HG03060 (cell line): ENCODE measurements around the gene ESRRG.

Experiments used
- ATAC-seq: cut with Tn5 transposase; IDR thresholded peaks from one replicate; pipeline ENCODE4 v1.9.1; 2021; ENCODE audit warnings: low read depth, moderate number of reproducible peaks; ENCODE audit not compliant: unreplicated experiment

ESRRG gene

GRCh38 chr1:216587715-216588114, 135.5 kb downstream of the ESRRG start:
- no peak for ATAC-seq

DNA sequence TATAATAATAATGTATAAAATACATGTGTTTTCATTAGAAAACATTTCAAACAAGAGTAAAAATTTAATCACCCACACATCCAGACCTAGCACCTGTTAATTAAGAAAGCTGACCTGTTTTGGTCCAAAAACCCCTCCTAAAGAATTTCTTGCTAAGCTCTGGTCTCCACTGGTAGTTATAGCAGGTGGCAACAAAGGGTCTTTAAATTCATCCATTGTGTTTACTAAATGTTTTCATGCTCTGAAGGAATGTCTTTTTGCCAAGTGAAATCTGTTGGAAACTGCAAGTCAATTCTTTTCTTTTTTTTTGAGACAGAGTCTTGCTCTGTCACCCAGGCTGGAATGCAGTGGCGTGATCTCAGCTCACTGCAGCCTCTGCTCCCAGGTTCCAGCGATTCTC, 141.1 kb downstream of the ESRRG start:
- no peak for ATAC-seq

GRCh38 chr1:216580538-216581057, 142.6 kb downstream of the ESRRG start:
- ATAC-seq: no peak

DNA sequence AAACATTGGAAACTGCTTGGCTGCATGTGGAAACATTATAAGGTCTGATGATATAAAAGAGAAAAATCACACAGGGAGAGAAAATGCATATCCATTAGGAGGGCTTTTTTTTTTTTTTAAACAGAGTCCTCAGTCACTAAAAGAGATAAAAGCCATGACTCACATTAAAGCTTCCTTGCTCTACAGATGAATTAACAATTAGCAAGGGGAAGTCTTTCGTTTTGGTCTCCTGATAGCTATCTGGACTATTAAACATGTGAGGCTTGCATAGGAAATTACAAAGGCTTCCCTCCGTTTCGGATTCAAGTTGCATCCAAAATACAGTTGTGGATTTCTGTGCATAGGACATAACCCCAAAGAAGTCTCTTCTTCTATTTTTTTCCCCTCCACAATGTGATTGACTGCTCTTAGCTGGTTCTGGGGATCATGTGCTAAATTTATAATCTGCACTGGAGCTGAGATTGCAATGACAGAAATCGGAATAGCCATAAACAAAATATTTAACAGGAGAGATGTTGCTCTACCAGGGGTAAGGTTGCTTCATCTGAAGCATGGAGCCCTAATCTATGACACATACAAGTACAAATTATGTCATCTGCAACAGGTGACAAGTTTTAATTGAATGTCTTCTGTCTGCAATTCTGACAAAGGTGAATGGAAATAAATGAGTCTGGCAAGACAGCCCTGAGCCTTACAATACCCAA, 146.8 kb downstream of the ESRRG start:
- ATAC-seq: no peak

- ATAC-seq: no peak
Observed at GRCh38 chr1:216566641-216567205, 156.5 kb downstream of the ESRRG start.

DNA sequence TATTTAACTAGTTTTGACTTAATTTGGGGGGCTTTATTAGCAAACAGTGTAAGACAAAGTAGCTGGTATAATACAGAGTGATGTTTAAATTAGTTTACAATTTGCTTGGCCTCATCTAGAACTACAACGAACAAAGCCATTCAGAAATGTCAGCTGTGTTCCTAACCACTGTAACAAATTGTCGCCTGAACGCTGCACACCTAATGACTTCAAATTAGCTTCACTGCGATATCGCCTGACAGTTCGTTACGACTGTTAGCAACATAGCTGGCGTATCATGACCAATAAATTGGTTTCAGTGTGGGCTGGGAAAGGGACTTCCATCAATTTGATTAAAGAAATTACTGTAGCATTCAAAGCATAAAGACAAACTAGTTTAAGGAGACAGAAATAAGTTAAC, 160.1 kb downstream of the ESRRG start:
- no peak for ATAC-seq

GRCh38 chr1:216562383-216562782, 160.8 kb downstream of the ESRRG start:
- no peak for ATAC-seq

GRCh38 chr1:216560527-216560926, 162.7 kb downstream of the ESRRG start:
- ATAC-seq: no peak

DNA sequence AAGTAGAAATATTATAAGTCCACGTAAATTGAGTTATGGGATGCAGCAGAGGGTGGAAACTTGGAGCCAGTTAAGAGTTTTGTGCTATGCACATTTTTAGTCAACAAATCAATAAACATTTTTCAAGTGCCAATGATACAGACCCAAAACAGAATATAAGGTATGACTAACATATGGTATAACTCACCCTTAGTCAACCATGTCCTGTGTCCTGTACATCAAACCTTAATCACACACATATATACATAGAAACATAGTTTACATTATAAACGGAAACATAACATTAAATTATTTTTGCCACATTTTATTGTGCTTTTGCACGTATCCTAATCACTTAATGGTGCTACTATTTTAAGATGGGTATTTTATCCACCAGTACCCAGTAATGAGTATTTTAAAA, 163.9 kb downstream of the ESRRG start:
- ATAC-seq: no peak

GRCh38 chr1:216555653-216556052, 167.6 kb downstream of the ESRRG start:
- no peak for ATAC-seq

DNA sequence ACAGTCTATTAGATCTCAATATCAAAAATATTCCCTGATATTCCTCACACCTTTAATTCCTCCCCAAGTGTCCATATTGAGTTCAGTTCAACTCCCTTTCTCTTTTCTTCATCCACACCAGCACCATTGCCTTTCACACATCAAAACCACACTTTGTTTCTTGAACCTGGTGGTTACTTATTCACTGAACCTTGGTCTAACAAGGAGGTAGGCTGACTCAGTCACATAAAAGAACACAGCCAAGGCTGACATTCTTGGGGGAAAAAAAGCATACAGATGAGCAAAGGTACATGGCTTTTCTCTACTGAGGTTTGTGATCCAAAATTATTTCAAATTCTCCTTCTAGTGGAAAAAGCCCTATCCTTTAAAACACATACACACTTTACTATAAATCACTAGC, 168.3 kb downstream of the ESRRG start:
- ATAC-seq: no peak

- ATAC-seq: no peak
Observed at GRCh38 chr1:216553766-216554165, 169.5 kb downstream of the ESRRG start.

- ATAC-seq: no peak
Observed at GRCh38 chr1:216553040-216553439, 170.2 kb downstream of the ESRRG start.

GRCh38 chr1:216549796-216550195, 173.4 kb downstream of the ESRRG start:
- ATAC-seq: no peak

- ATAC-seq: no peak
Observed at GRCh38 chr1:216542741-216543140, 180.5 kb downstream of the ESRRG start.

DNA sequence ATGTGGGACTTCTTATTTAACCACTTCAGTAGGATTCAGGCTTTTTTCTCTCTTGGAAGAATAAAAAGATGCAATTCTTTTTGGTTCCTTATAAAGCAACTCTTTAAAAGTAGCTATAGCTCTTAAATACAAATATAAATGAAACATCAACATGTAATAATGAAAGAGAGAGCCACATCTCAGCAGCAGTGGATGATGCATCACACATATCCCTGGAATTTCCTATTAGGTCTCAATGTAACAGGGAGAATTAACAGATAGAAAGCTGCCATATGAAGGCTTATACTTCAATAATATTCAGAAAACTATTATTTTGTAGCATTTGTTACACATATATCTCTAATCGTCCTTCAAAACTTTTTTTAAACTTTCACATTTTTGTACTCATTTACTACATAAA, 181.0 kb downstream of the ESRRG start:
- ATAC-seq: no peak

GRCh38 chr1:216535751-216536150, 187.5 kb downstream of the ESRRG start:
- ATAC-seq: no peak

DNA sequence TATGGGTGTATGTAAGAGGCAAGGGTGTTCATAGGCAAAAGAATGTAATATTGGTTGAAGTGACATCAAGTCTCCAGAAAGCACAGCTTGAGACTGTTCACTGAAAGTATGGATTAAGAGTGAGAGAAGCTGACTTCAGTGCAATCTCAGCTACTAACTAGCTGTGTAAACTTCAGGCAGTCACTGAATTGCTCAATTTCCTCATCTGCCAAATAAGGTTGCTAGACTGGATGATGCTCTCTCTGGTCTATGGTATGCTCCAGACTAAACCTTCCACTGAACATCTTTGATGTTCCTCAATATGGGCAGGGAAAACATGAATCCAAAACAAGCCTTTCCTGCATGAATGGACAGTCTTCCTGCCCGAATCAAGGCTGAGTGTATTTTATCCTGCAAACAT, 188.2 kb downstream of the ESRRG start:
- no peak for ATAC-seq

- ATAC-seq: no peak
Observed at GRCh38 chr1:216533776-216534175, 189.5 kb downstream of the ESRRG start.

DNA sequence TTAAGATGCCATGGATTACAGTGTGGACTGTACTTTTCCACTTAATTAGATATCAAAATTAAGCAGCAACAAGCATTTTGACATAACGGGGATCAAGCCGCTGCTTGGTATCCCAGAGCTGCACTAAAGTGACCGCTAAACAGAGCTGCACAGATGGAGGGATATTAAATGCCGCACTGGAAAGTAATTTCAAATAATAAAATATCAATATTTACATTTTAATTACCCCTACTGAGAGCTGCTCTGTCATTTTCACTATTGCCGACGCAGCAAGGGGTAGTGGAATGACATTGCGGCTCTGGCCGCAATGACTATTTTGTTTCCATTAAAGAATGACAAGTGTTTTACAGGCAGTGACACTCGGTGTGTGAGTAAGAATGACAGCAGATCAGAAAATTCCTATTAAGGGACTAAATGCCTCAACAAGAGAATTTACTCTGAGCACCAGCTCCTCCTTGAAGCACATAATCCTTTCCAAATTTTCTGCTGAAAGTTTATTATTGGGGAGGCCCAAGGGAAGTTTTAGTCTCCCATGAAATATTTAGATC, 190.9 kb downstream of the ESRRG start:
- no peak for ATAC-seq

- no peak for ATAC-seq
Observed at GRCh38 chr1:216531263-216532239, 191.7 kb downstream of the ESRRG start.
